HPDE6-E6E7 (cell line): ENCODE results near the gene IGLL1.

ENCODE experiments used
- DNase-seq: peaks from one replicate; pipeline ENCODE4 v3.0.0; 2011; ENCODE audit warnings: missing footprints; ENCODE audit errors: extremely low spot score

The IGLL1 gene

DNA sequence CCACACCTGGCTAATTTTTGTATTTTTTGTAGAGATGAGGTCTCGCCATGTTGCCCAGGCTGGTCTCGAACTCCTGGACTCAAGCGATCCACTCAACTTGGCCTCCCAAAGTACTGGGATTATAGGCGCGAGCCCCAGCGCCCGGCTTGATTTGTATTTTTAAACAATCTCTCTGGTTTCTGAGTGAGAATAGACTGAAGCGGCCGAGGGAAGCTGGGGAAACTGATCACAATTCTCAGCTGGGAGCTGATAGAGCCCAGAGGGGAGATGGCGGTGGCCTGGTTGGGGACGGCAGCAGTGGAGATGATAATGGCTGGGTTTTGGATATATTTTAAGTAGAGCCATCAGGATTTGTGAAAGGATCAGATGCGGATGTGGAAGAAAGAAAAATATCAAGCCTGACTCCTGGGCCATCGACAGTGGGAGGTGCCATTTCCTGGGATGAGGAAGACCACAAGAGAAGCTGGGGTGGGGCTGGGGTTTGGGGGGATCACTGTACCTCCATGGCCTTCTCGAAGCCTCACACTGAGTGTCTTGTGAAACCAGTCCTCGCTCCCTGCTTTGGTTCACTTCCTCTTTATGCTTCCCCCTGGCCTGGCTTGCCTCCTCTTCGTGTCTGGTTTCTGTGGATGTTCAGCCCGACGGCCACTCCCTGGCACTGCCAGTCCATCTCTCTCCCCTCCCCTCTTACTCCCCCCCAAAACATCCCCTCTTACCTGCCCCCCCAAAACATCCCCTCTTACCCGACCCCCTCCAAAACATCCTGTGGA, 51.9 kb downstream of the IGLL1 start:
- no peak for DNase-seq

DNA sequence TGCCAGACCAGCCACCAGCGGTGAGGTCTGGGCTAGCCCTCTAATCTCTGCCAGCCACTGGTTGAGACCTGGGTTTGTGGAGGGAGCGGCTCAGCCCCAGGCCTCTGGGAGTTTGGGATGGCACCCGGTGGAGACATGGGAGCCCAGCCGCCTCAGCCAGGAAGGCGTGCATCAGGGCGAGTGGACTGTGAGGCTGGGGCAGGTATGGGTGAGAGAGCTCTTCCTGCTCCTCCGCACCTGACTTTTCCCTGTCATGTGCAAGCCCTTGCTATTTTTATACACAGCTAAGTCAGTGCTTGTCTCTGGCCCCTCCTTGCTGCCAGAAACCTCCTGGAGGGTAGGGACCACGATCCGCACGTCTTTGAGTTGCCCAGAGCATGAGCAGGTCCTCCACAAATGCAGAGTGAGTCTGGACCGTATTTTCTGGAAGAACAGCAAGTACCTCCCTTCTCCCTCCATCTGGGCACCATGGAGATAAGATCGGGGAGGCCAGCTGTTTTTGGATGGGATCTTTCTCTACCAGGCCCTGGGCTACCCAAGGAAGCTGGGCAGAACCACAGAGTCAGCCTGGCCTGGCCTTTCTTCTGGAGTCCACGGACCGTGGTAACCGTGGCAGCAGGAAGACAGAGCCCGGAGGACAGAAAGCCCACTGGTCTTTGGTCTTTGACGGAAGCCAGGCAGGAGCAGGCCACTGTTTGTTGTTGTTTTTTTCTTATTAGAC, 53.3 kb downstream of the IGLL1 start:
- no peak for DNase-seq

DNA sequence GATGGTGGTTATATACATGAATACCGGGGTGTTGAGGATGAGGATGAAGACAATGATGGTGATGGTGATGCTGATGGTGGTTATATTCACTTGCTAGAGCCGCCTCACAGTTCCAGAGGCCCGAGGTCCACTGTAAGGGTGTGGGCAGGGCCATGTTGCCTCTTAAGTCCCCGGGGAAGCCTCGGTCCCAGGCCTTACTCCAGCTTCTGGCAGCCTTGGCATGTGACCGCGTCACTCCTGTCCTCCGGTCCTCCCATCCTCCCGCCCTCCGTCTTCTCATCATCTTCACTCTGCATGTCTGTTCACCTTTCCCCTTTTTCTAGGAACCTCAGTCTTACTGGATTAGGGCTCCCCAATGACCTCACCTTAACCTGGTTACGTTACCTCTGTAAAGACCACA, 54.6 kb downstream of the IGLL1 start:
- DNase-seq, result no peak

DNA sequence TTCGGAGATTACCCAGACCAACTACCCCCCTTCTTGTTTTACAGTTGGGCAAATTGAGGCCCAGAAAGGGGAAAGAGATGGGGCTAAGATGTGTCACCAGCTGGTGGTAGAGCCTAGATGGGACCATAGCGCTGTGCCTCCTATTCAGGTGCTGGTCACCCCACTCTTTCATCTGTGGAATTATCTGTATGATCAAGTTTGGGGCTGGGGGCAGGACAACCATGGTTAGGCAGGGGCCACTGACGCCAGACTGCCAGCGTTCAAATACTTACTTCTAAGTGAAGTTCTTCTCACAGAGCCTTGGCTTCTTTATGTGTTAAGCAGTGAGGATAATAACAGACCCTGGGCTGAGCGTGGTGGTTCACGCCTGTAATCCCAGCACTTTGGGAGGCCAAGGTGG, 55.9 kb downstream of the IGLL1 start:
- DNase-seq, result no peak

- DNase-seq, result no peak
Observed at GRCh38 chr22:23523713-23524112, 56.4 kb downstream of the IGLL1 start.
